HepG2 (cell line): ENCODE results near the gene CERT1. TPM values are rescaled to one million over a fixed set of nuclear protein-coding genes. Genes with fewer than 3 reads are reported as not detected.

Experiments used
- ATAC-seq: fragments of 200-7000 bp; cut with Tn5 transposase; 3 replicates; pipeline ENCODE4 v1.9.1; 2020; ENCODE audit warnings: mild to moderate bottlenecking, moderate library complexity
- BruUV-seq: library from RNA; stranded (reverse); fragments of 400-500 nt; replicated peaks from 2 replicates; lab custom pipeline; 2021; lab: Mats Ljungman, UMichigan
- CTCF ChIA-PET: fragments of 300-600 bp; formaldehyde crosslinking; extraction: SDS; loops from one replicate; lab custom pipeline; 2021; ENCODE audit warnings: low total read pairs, inconsistent platforms, low intra/inter-chr PET ratio; lab: Yijun Ruan, JAX
- POLR2A ChIA-PET: fragments of 350-600 bp; sonication (Branson Sonifier 250); formaldehyde crosslinking; loops from one replicate; lab custom pipeline; 2020; ENCODE audit warnings: antibody characterized with exemption, inconsistent platforms; lab: Yijun Ruan, JAX
- DNase-seq: peaks from one replicate; pipeline ENCODE4 v3.0.0-alpha.2; 2015; ENCODE audit warnings: low spot score
- FAIRE-seq: peaks from 3 replicates; lab custom pipeline; 2011; peaks lifted over from hg19 to GRCh38; lab: Jason Lieb, UNC
- H2AFZ ChIP-seq: one replicate; pipeline ENCODE4 v1.6.1; 2011; ENCODE audit warnings: low read length, inconsistent platforms
- H3K27ac ChIP-seq: fragments of 300-600 bp; 3 replicates; pipeline ENCODE4 v1.8.0; 2011; ENCODE audit warnings: mixed run types, mild to moderate bottlenecking, mixed read lengths, low read length, inconsistent platforms; ENCODE audit not compliant: insufficient read depth; ENCODE audit errors: extremely low read length
- H3K27me3 ChIP-seq, 2 experiments: fragments of 200-600 bp in 1 of 2; 2 replicates in 1 of 2; 3 replicates in 1 of 2; pipeline versions ENCODE4 v1.6.0 to v1.8.0; 2011; ENCODE audit warnings: low read length in 2 of 2, mild to moderate bottlenecking in 2 of 2, moderate library complexity in 2 of 2, inconsistent platforms in 1 of 2; ENCODE audit not compliant: insufficient read depth in 2 of 2, control insufficient read depth in 1 of 2
- H3K36me3 ChIP-seq, 2 experiments: fragments of 200-600 bp in 1 of 2; replicated peaks in 1 of 2; 2 replicates in 1 of 2; 3 replicates in 1 of 2; pipeline versions ENCODE4 v1.5.1 to v1.8.0; 2011; ENCODE audit warnings: low read length in 2 of 2, inconsistent platforms in 1 of 2; ENCODE audit not compliant: insufficient read depth in 2 of 2, control insufficient read depth in 1 of 2
- H3K4me1 ChIP-seq: 2 replicates; pipeline ENCODE4 v1.5.1; 2012; ENCODE audit warnings: low read length, inconsistent platforms; ENCODE audit not compliant: insufficient read depth
- H3K4me2 ChIP-seq: 2 replicates; pipeline ENCODE4 v1.6.0; 2011; ENCODE audit warnings: low read depth, low read length, inconsistent platforms
- H3K4me3 ChIP-seq, 3 experiments: fragments of 200-600 bp in 1 of 3; sonication (generic), shearing (Covaris generic) in 1 of 3; replicated peaks in 1 of 3; 2 replicates each; pipeline ENCODE4 v1.5.1; 2011 to 2016; ENCODE audit warnings: low read length in 3 of 3, inconsistent platforms in 2 of 3, low read depth in 2 of 3, mild to moderate bottlenecking in 2 of 3, control low read depth in 1 of 3, mixed read lengths in 1 of 3; ENCODE audit not compliant: insufficient read depth in 1 of 3
- H3K79me2 ChIP-seq: one replicate; pipeline ENCODE4 v1.6.1; 2011; ENCODE audit warnings: low read length, inconsistent platforms; ENCODE audit not compliant: insufficient read depth
- H3K9ac ChIP-seq: 2 replicates; pipeline ENCODE4 v1.6.0; 2011; ENCODE audit warnings: mild to moderate bottlenecking, low read depth, low read length, inconsistent platforms; ENCODE audit not compliant: insufficient read depth
- H3K9me3 ChIP-seq: 2 replicates; pipeline ENCODE4 v1.5.1; 2012; ENCODE audit warnings: mild to moderate bottlenecking, low read length
- H4K20me1 ChIP-seq: 2 replicates; pipeline ENCODE4 v1.6.0; 2011; ENCODE audit warnings: inconsistent platforms, mild to moderate bottlenecking, low read length, moderate library complexity; ENCODE audit not compliant: insufficient read depth
- ATF7-NPFF ChIP-seq: sonication (generic); formaldehyde crosslinking; IDR thresholded peaks from 2 replicates; pipeline ENCODE4 v1.8.1; 2023; ENCODE audit warnings: mild to moderate bottlenecking, low read depth, missing genetic modification reagents, moderate library complexity
- GATAD1 ChIP-seq: IDR thresholded peaks from 2 replicates; pipeline ENCODE4 v1.6.1; 2016; ENCODE audit warnings: missing genetic modification reagents, missing compliant biosample characterization
- HDAC6 ChIP-seq: fragments of 200-600 bp; sonication (generic); IDR thresholded peaks from 2 replicates; pipeline ENCODE4 v1.7.0; 2017; ENCODE audit warnings: mild to moderate bottlenecking, antibody characterized with exemption, low read length, low read depth
- IRF2 ChIP-seq: IDR thresholded peaks from 2 replicates; pipeline ENCODE4 v1.6.1; 2018; ENCODE audit warnings: missing genetic modification reagents, missing compliant biosample characterization
- KDM5B ChIP-seq: sonication (generic); formaldehyde crosslinking; IDR thresholded peaks from 2 replicates; pipeline ENCODE4 v1.4.0; 2020; ENCODE audit warnings: missing genetic modification reagents, mild to moderate bottlenecking, borderline replicate concordance
- KLF12 ChIP-seq: sonication (generic); formaldehyde crosslinking; IDR thresholded peaks from 2 replicates; pipeline ENCODE4 v1.4.0; 2020; ENCODE audit warnings: missing genetic modification reagents, borderline replicate concordance
- MIER3 ChIP-seq: IDR thresholded peaks from 2 replicates; pipeline ENCODE4 v1.6.1; 2016; ENCODE audit warnings: missing compliant biosample characterization, borderline replicate concordance
- RFX3 ChIP-seq: IDR thresholded peaks from 2 replicates; pipeline ENCODE4 v1.6.1; 2016; ENCODE audit warnings: missing biosample characterization, missing genetic modification reagents
- RXRB ChIP-seq: IDR thresholded peaks from 2 replicates; pipeline ENCODE4 v1.6.1; 2016; ENCODE audit warnings: borderline replicate concordance, missing genetic modification reagents, missing compliant biosample characterization
- SMC3 ChIP-seq: IDR thresholded peaks from 2 replicates; pipeline ENCODE4 v1.6.1; 2011; ENCODE audit warnings: low read length, improper control_type of control experiment
- ZNF205 ChIP-seq: IDR thresholded peaks from 2 replicates; pipeline ENCODE4 v1.6.1; 2018; ENCODE audit warnings: missing biosample characterization, missing genetic modification reagents
- ZNF326 ChIP-seq: sonication (generic); formaldehyde crosslinking; IDR thresholded peaks from 2 replicates; pipeline ENCODE4 v1.4.0; 2020; ENCODE audit warnings: missing genetic modification reagents, borderline replicate concordance
- ZNF557 ChIP-seq: sonication (generic); formaldehyde crosslinking; IDR thresholded peaks from 2 replicates; pipeline ENCODE4 v1.4.0; 2020; ENCODE audit warnings: missing genetic modification reagents
- ZNF720 ChIP-seq: sonication (generic); formaldehyde crosslinking; IDR thresholded peaks from 2 replicates; pipeline ENCODE4 v1.4.0; 2020; ENCODE audit warnings: missing genetic modification reagents
- WGBS: methylation state at CpG from one replicate; pipeline ENCODE4 v1.1.6; 2017; ENCODE audit warnings: low lambda C conversion rate; 5-methylcytosine and 5-hydroxymethylcytosine counted together
- in situ Hi-C: cut with HindIII; loops from 2 replicates; pipeline ENCODE4 v1.10.0; 2017; ENCODE audit warnings: low pct_unique_long_range_greater_than_20kb; ENCODE audit not compliant: extremely low pct_ligation_motif_present
- intact Hi-C: fragments of 100-400 bp; cut with micrococcal nuclease; formaldehyde crosslinking; loops from one replicate; pipeline ENCODE4 v1.10.0; 2022; ENCODE audit not compliant: unreplicated experiment
- polyA plus RNA-seq, 8 experiments: library from polyadenylated mRNA; depleted of rRNA in 3 of 8; stranded (reverse) in 7 of 8; unstranded in 1 of 8; fragments of >200 nt; fragmentation: Illumina TruSeq in 4 of 8; extraction: Trizol in 4 of 8; gene quantifications; 2 replicates each; pipeline versions ENCODE4 v1.2.1 to v1.2.3, GENCODE V29; 2011 to 2016; ENCODE audit warnings: low read depth in 4 of 8, missing spikeins in 1 of 8, mixed read lengths in 1 of 8; ENCODE audit not compliant: insufficient read depth in 1 of 8
- total RNA-seq, 5 experiments: library from RNA; depleted of rRNA; stranded (reverse); fragments of >200 nt; fragmentation: Illumina TruSeq; extraction: Trizol; gene quantifications; 2 replicates each; pipeline ENCODE4 v1.2.3, GENCODE V29; 2016; ENCODE audit warnings: low read depth in 1 of 5
- TF ChIP-seq, protein P1 (sequence below): sonication (generic); formaldehyde crosslinking; IDR thresholded peaks from 2 replicates; pipeline ENCODE4 v1.9.0; 2021; ENCODE audit warnings: missing genetic modification reagents, mild to moderate bottlenecking, borderline replicate concordance
- TF ChIP-seq, protein P2 (sequence below): sonication (generic); formaldehyde crosslinking; IDR thresholded peaks from 2 replicates; pipeline ENCODE4 v1.4.0; 2020; ENCODE audit warnings: mild to moderate bottlenecking, low read depth, missing genetic modification reagents
- TF ChIP-seq, protein P3 (sequence below): sonication (generic); formaldehyde crosslinking; IDR thresholded peaks from 2 replicates; pipeline ENCODE4 v1.4.0; 2020; ENCODE audit warnings: mild to moderate bottlenecking, missing genetic modification reagents
- TF ChIP-seq, protein P4 (sequence below): sonication (generic); formaldehyde crosslinking; IDR thresholded peaks from 2 replicates; pipeline ENCODE4 v1.4.0; 2020; ENCODE audit warnings: missing genetic modification reagents, borderline replicate concordance
- TF ChIP-seq, protein P5 (sequence below): sonication (generic); formaldehyde crosslinking; IDR thresholded peaks from 2 replicates; pipeline ENCODE4 v1.5.0; 2020; ENCODE audit warnings: missing genetic modification reagents, mild to moderate bottlenecking, borderline replicate concordance

Gene CERT1
- total and polyA plus RNA-seq, 2 of the 13 experiments (the other 11 are each of a cell fraction or from before 2014, with no cell fraction given): 8.2 to 12.7 TPM

DNA sequence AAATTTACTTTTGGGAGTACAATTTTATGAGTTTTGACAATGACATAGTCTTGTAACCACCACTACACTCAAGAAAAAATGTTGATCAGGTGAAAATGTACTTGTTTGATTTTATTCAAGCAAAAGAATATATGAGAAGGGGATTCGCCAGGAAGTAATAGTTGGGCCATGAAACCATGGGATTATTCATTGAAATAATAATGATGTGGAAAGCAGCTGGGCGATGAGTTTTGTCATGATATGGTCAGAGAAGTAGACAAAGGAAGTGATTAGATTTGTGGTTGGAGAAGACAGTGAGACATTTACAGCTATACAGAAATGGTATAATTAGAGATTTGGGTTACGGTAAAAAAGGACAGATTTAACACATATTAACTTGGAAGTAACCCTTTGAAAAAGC lies 163.2 kb downstream of the CERT1 start:
- TF ChIP-seq, protein P1, sequence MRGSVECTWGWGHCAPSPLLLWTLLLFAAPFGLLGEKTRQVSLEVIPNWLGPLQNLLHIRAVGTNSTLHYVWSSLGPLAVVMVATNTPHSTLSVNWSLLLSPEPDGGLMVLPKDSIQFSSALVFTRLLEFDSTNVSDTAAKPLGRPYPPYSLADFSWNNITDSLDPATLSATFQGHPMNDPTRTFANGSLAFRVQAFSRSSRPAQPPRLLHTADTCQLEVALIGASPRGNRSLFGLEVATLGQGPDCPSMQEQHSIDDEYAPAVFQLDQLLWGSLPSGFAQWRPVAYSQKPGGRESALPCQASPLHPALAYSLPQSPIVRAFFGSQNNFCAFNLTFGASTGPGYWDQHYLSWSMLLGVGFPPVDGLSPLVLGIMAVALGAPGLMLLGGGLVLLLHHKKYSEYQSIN (CRISPR knock-in tag): no peak
- TF ChIP-seq, protein P2, sequence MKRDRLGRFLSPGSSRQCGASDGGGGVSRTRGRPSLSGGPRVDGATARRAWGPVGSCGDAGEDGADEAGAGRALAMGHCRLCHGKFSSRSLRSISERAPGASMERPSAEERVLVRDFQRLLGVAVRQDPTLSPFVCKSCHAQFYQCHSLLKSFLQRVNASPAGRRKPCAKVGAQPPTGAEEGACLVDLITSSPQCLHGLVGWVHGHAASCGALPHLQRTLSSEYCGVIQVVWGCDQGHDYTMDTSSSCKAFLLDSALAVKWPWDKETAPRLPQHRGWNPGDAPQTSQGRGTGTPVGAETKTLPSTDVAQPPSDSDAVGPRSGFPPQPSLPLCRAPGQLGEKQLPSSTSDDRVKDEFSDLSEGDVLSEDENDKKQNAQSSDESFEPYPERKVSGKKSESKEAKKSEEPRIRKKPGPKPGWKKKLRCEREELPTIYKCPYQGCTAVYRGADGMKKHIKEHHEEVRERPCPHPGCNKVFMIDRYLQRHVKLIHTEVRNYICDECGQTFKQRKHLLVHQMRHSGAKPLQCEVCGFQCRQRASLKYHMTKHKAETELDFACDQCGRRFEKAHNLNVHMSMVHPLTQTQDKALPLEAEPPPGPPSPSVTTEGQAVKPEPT: no peak
- no peak for TF ChIP-seq ZNF326 (CRISPR knock-in tag)
- TF ChIP-seq ZNF557: no peak
- no peak for TF ChIP-seq RFX3 (CRISPR knock-in tag)
- TF ChIP-seq, protein P3, sequence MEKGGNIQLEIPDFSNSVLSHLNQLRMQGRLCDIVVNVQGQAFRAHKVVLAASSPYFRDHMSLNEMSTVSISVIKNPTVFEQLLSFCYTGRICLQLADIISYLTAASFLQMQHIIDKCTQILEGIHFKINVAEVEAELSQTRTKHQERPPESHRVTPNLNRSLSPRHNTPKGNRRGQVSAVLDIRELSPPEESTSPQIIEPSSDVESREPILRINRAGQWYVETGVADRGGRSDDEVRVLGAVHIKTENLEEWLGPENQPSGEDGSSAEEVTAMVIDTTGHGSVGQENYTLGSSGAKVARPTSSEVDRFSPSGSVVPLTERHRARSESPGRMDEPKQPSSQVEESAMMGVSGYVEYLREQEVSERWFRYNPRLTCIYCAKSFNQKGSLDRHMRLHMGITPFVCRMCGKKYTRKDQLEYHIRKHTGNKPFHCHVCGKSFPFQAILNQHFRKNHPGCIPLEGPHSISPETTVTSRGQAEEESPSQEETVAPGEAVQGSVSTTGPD (CRISPR knock-in tag): no peak
- TF ChIP-seq MIER3 (CRISPR knock-in tag): no peak
- no peak for TF ChIP-seq SMC3
- TF ChIP-seq KLF12: no peak
- no peak for TF ChIP-seq ZNF205 (CRISPR knock-in tag)
- TF ChIP-seq, protein P4, sequence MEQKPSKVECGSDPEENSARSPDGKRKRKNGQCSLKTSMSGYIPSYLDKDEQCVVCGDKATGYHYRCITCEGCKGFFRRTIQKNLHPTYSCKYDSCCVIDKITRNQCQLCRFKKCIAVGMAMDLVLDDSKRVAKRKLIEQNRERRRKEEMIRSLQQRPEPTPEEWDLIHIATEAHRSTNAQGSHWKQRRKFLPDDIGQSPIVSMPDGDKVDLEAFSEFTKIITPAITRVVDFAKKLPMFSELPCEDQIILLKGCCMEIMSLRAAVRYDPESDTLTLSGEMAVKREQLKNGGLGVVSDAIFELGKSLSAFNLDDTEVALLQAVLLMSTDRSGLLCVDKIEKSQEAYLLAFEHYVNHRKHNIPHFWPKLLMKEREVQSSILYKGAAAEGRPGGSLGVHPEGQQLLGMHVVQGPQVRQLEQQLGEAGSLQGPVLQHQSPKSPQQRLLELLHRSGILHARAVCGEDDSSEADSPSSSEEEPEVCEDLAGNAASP (CRISPR knock-in tag): no peak
- TF ChIP-seq IRF2 (CRISPR knock-in tag): no peak
- no peak for TF ChIP-seq RXRB (CRISPR knock-in tag)
- no peak for TF ChIP-seq GATAD1 (CRISPR knock-in tag)
- TF ChIP-seq, protein P5, sequence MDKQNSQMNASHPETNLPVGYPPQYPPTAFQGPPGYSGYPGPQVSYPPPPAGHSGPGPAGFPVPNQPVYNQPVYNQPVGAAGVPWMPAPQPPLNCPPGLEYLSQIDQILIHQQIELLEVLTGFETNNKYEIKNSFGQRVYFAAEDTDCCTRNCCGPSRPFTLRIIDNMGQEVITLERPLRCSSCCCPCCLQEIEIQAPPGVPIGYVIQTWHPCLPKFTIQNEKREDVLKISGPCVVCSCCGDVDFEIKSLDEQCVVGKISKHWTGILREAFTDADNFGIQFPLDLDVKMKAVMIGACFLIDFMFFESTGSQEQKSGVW (CRISPR knock-in tag): no peak
- no peak for TF ChIP-seq ZNF720
- TF ChIP-seq KDM5B: no peak
- no peak for TF ChIP-seq HDAC6
- no peak for TF ChIP-seq ATF7-NPFF (CRISPR knock-in tag)
- Histone ChIP-seq H3K9me3 (no peaks in the 10 kb centered on the region), H3K4me2 (no peak overlapping the region), H3K4me1 (peaks cover 10% of the 10 kb centered on the region; the same call in 1 of the 2 replicates), H3K4me3 (no peak overlapping the region), H2AFZ (no peak overlapping the region), H3K27ac (no peak overlapping the region), H3K36me3 (peaks cover 14 to 87% of the 10 kb centered on the region in 2 experiments), H3K9ac (no peak overlapping the region), H3K27me3 (no peaks in the 10 kb centered on the region), H4K20me1 (peaks cover 39% of the 10 kb centered on the region), H3K79me2 (peaks cover 75% of the 10 kb centered on the region)
- in situ Hi-C loops (no loop called here), intact Hi-C loops (no loop called here)
- ChIA-PET CTCF (interaction anchor here (0.6 kb wide), 1 partner anchor 117 kb away, joined by 3 read pairs; no protein-coding TSS in a partner anchor), POLR2A (no interaction called here)
- no TSS peak for BruUV-seq
- DNase-seq (no peak), FAIRE-seq (no peak), ATAC-seq (no peak)
- 93% methylated on average over 3 of the region's 3 CpGs for WGBS
